Measurements from ENCODE around the gene CDK19.
"Not testable (repeated sequence)": the region's sequence is repeated elsewhere in the genome, so short reads cannot be mapped to it uniquely, and the experiment has no call there.

DNA sequence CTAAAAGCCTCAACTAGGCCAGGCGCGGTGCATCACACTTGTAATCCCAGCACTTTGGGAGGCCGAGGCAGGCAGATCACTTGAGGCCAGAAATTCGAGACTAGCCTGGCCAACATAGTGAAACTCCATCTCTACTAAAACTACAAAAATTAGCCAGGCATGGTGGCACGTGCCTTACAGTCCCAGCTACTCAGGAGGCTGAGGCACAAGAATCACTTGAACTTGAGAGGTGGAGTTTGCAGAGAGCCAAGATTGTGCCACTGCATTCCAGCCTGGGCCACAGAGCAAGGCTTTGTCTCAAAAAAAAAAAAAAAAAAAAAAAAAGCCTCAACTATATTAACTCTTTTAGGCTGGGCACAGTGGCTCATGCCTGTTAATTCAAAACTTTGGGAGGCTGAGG, 55.2 kb downstream of the CDK19 start:
- TF ChIP-seq, protein P1, sequence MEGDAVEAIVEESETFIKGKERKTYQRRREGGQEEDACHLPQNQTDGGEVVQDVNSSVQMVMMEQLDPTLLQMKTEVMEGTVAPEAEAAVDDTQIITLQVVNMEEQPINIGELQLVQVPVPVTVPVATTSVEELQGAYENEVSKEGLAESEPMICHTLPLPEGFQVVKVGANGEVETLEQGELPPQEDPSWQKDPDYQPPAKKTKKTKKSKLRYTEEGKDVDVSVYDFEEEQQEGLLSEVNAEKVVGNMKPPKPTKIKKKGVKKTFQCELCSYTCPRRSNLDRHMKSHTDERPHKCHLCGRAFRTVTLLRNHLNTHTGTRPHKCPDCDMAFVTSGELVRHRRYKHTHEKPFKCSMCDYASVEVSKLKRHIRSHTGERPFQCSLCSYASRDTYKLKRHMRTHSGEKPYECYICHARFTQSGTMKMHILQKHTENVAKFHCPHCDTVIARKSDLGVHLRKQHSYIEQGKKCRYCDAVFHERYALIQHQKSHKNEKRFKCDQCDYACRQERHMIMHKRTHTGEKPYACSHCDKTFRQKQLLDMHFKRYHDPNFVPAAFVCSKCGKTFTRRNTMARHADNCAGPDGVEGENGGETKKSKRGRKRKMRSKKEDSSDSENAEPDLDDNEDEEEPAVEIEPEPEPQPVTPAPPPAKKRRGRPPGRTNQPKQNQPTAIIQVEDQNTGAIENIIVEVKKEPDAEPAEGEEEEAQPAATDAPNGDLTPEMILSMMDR (IDR thresholded peaks at IDR 0.05 in 4 of 5, conservative IDR thresholded peaks at IDR 0.05 in 1 of 5): not testable (repeated sequence)
- not testable (repeated sequence) for TF ChIP-seq POLR2A (IDR thresholded peaks at IDR 0.05)
